Heart left ventricle (tissue), 16 donors: ENCODE data around the gene ALG6. TPM values are rescaled to one million over a fixed set of nuclear protein-coding genes. Genes with fewer than 3 reads are reported as not detected.
A peak's percentile ranks its signal among the peaks of the same experiment; 100 is the strongest.

ENCODE experiments used
- ATAC-seq, 4 donors: fragments of 200-7000 bp; cut with Tn5 transposase; one replicate each; pipeline ENCODE4 v1.9.1; 2020 to 2022; ENCODE audit warnings: moderate library complexity in 4 of 4, mild to moderate bottlenecking in 3 of 4, moderate number of reproducible peaks in 1 of 4
- DNase-seq, 5 donors: peaks; one replicate each; pipeline ENCODE4 v3.0.0-alpha.2; 2020
- H3K27ac ChIP-seq, 12 donors: fragments of 200-600 bp; sonication (generic) in 4 of 12; one replicate each; pipeline versions ENCODE4 v1.5.0 to v1.8.0; 2016 to 2022; ENCODE audit warnings: mild to moderate bottlenecking in 2 of 12
- H3K27me3 ChIP-seq, 9 donors: fragments of 200-600 bp; sonication (generic) in 2 of 9; one replicate each; pipeline versions ENCODE4 v1.5.1 to v1.8.0; 2016 to 2022; ENCODE audit warnings: mild to moderate bottlenecking in 3 of 9
- H3K36me3 ChIP-seq, 9 donors: fragments of 200-600 bp; sonication (generic) in 2 of 9; one replicate each; pipeline versions ENCODE4 v1.5.0 to v1.8.0; 2018 to 2022; ENCODE audit warnings: mild to moderate bottlenecking in 2 of 9
- H3K4me1 ChIP-seq, 12 donors: fragments of 200-600 bp; sonication (generic) in 4 of 12; one replicate each; pipeline versions ENCODE4 v1.5.0 to v1.8.0; 2016 to 2022; ENCODE audit warnings: mild to moderate bottlenecking in 3 of 12
- H3K4me3 ChIP-seq, 12 donors: fragments of 200-600 bp; sonication (generic) in 4 of 12; one replicate each; pipeline versions ENCODE4 v1.5.0 to v1.8.0; 2017 to 2022; ENCODE audit warnings: mild to moderate bottlenecking in 9 of 12, moderate library complexity in 4 of 12
- H3K9me3 ChIP-seq, 12 donors: fragments of 200-600 bp; sonication (generic) in 4 of 12; one replicate each; pipeline versions ENCODE4 v1.5.0 to v1.8.0; 2016 to 2022; ENCODE audit warnings: mild to moderate bottlenecking in 1 of 12
- CTCF ChIP-seq, 12 donors: fragments of 200-600 bp; sonication (generic) in 4 of 12; IDR thresholded peaks; one replicate each; pipeline versions ENCODE4 v1.5.0 to v1.8.0; 2018 to 2022; ENCODE audit warnings: antibody characterized with exemption in 12 of 12, mild to moderate bottlenecking in 5 of 12
- POLR2A ChIP-seq, 2 donors: fragments of 450-650 bp; IDR thresholded peaks; one replicate each; pipeline ENCODE4 v1.6.1; 2017; ENCODE audit warnings: antibody characterized with exemption in 2 of 2, mild to moderate bottlenecking in 2 of 2, moderate library complexity in 2 of 2
- WGBS, 4 donors: extraction: QIAGEN DNeasy Blood & Tissue Kit in 2 of 4; methylation state at CpG; one replicate each; pipeline versions ENCODE4 v1.1.5 to v1.1.7; 2013 to 2018; 5-methylcytosine and 5-hydroxymethylcytosine counted together
- intact Hi-C, 10 donors: fragments of 100-400 bp; cut with DNase I; formaldehyde crosslinking; loops; one replicate each; pipeline versions ENCODE4 v1.11.1 to v1.14.2; 2022
- polyA plus RNA-seq, 2 donors: library from polyadenylated mRNA; stranded (reverse); fragments of 200-250 nt; gene quantifications; one replicate each; pipeline ENCODE4 v1.2.3, GENCODE V29; 2013
- total RNA-seq, 9 donors: library from RNA; depleted of rRNA in 2 of 9; stranded (reverse); fragments of >200 nt in 2 of 9; fragmentation: NEBNext Ultra II Directional in 3 of 9; extraction: Animal tissue kit (Norgen Biotek cat#: 25700) in 3 of 9; gene quantifications; one replicate each; pipeline versions ENCODE4 v1.1.0 to v1.2.4, GENCODE V29; 2016 to 2023
- donor health status: ischemic (EF 13 %, LVEDD 7.1; RV severe dilation, severe dysfunction).
- donor health status: healthy with polysubstance abuse.
- donor health status: DM: no; HTN: yes; CAD: no.
- donor health status: DM: no; HTN: no; CAD: no.
- donor health status: ischemic (EF 25% LVEDD 6.9; RV normal size, moderate dysfunction).
- donor health status: ischemic (EF 25% LVEDD 5.7; RV mildly dilated, moderate dysfunction).
- donor health status: healthy.
- donor health status: DM: yes; HTN: yes; CAD: no.
- donor health status: ischemic (EF 35%, LVEDD 5.7; RV mildly dilated, moderate dysfunction).
- donor health status: nonischemic (EF 11% LVEDD 7.7; RV severe dilation, severe dysfunction).
- donor health status: DM: yes; HTN: yes; CAD: no.
- donor health status: PGD.
- donor health status: ischemic (EF 29% LVEDD 5.4; RV normal size, mild dysfunction).
- donor health status: nonischemic (EF 23%, LVEDD 6.1; RV moderate dilation, normal function).

Gene ALG6
- total and polyA plus RNA-seq, 11 donors, result 3.0 to 7.6 (median 4.3) TPM

DNA sequence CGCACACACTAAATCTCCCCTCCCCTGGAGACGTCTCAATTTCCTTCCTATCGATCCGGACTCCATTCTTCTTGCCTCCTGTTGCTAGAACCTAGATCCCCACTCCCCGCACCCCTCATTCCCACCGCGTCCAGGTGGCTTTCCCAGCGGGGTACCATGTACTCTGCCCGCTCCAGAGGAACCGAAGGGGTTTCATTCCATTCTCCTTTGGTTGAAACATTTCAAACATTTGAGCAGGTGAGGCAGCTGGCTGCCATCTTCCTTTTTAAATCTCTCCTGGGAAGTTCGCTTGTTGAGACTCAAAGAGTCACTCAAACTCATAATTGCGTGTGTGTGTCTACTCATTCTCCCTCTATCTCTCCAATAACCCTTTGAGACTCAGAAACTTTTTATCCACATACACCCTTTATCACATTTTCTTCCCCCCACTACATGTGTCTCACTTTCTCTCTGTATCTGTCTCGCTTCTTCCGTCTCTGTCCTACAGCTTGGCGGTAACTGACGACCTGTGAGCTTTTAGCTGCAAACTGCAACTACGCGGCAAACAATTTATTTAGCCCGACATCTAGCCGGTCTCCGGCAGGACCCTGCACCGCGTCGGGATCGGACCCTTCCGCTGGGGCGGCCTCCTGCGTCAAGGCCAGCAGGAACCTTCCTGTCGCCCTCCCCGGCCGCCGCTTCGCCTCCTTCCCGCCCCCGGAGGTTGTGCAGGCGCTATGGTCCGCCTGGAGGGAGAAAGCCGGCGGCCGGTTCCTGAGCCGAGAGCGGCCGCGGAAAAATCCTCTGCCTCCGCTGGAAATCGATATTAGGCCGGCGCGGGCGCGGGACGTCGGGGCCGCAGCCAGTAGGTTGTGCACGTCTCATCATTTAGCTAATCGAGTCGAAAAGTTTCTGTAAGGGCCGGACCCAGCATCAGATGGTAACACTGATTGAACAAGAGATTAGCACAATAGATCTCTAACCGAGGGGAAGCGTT, 48.1 kb upstream of the ALG6 start:
- Histone ChIP-seq H3K27me3 (peaks cover 74 to 100% (median 95%) of the 10 kb centered on the region in 9 donors), H3K4me3 (peak overlapping the region in 1 of 12 donors; percentile 10), H3K27ac (no peak overlapping the region), H3K9me3 (no peaks in the 10 kb centered on the region), H3K36me3 (no peaks in the 10 kb centered on the region), H3K4me1 (peaks cover 0 to 65% (median 18%) of the 10 kb centered on the region in 12 donors)
- no peak for TF ChIP-seq POLR2A (IDR thresholded peaks at IDR 0.05)
- intact Hi-C loops, result no loop called here
- no peak for ATAC-seq
- no peak for DNase-seq
- WGBS, 4 donors, result 4 to 7% (median 6%) methylated on average over 48 to 60 of the region's 60 CpGs

DNA sequence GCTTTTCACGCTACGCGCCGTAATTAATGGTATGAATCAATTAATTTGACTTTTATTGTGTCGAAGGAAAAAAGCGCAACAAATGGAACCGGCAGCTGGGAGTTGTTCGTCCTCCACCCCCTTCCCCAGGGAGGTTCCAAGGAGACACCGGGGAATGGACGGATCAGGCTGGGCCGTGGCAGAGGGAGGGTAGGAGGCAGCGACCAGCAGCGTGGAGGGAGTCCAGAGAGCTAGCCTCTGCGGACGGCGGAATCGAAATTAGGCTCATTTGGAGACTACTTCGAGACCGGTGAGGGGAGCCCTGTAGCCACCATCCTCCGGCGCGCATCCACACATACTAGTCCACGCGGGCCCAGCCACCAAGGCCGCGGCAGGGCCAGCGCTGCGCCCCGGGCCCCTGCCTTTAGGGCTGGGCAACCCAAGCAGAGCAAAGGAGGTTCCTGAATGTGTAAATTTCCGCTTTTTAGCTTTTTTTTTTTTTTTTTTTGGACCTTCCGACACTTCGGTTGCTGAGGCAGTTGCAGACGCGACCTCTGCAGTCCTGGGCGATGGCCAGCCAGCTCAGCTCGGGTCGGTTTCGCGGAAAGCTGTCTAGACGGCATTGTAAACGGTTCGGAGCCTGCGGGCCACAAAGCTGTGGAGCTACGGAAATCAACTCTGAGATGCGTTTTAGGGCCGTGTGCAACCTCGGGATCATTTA, 47.3 kb upstream of the ALG6 start:
- WGBS, 4 donors, result 5 to 12% (median 9%) methylated on average over 45 to 47 of the region's 47 CpGs
- Histone ChIP-seq H3K27me3 (peaks cover 78 to 100% (median 98%) of the 10 kb centered on the region in 9 donors), H3K9me3 (no peaks in the 10 kb centered on the region), H3K4me1 (peaks cover 0 to 70% (median 18%) of the 10 kb centered on the region in 12 donors), H3K36me3 (no peaks in the 10 kb centered on the region), H3K4me3 (no peak overlapping the region), H3K27ac (no peak overlapping the region)
- TF ChIP-seq CTCF (IDR thresholded peaks at IDR 0.05) (no peak), POLR2A (IDR thresholded peaks at IDR 0.05) (no peak)
- intact Hi-C loops, result no loop called here
- DNase-seq, result no peak
- no peak for ATAC-seq

- intact Hi-C loops, result no loop called here
- Histone ChIP-seq H3K9me3 (no peaks in the 10 kb centered on the region), H3K4me3 (peak overlapping the region in 6 of 12 donors; percentile 40 to 67 (median 52)), H3K4me1 (peaks cover 0 to 70% (median 18%) of the 10 kb centered on the region in 12 donors), H3K36me3 (no peaks in the 10 kb centered on the region), H3K27ac (peak overlapping the region in 1 of 12 donors; percentile 55), H3K27me3 (peaks cover 83 to 100% (median 98%) of the 10 kb centered on the region in 9 donors)
- ATAC-seq (no peak), DNase-seq (no peak)
- no peak for TF ChIP-seq POLR2A (IDR thresholded peaks at IDR 0.05)
- TF ChIP-seq CTCF (IDR thresholded peaks at IDR 0.05), result no peak
- WGBS, 4 donors, result 8 to 13% (median 9%) methylated on average over 34 to 39 of the region's 39 CpGs
These were observed 46.2 kb upstream of the ALG6 start for GRCh38 chr1:63321066-63321784.

DNA sequence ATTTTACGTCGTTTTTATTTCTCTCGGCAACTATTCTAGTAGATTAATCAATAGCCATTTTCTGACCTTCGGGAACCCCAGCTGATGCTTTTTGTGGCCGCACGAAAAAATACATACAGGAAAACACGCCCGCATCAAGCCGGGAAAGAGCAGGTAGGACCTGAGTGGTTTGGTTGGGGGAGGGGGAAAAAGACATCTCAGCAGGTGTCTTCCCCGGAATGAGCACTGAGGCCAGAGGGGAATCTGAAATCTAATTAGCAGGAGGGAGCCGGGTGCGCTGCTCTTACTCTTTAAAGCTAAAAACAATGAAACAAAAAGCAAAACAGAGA, 45.7 kb upstream of the ALG6 start:
- Histone ChIP-seq H3K36me3 (no peaks in the 10 kb centered on the region), H3K27me3 (peaks cover 83 to 100% (median 98%) of the 10 kb centered on the region in 9 donors), H3K9me3 (no peaks in the 10 kb centered on the region), H3K4me3 (peak overlapping the region in 11 of 12 donors; percentile 40 to 67 (median 51)), H3K27ac (peak overlapping the region in 1 of 12 donors; percentile 55), H3K4me1 (peaks cover 0 to 67% (median 17%) of the 10 kb centered on the region in 12 donors)
- no peak for ATAC-seq
- 5 to 8% (median 7%) methylated on average over 12 of the region's 12 CpGs for WGBS, 4 donors
- intact Hi-C loops, result no loop called here
- no peak for DNase-seq
- TF ChIP-seq CTCF (IDR thresholded peaks at IDR 0.05) (no peak), POLR2A (IDR thresholded peaks at IDR 0.05) (no peak)
